GM12873 (cell line): Measurements from ENCODE around the gene MS4A15.
A peak's percentile ranks its signal among the peaks of the same experiment; 100 is the strongest.

Experiments
- TF ChIP-seq, protein P1 (sequence below): IDR thresholded peaks from 2 replicates; pipeline ENCODE4 v1.5.1; 2012; ENCODE audit warnings: low read depth, mild to moderate bottlenecking, moderate library complexity, low read length, control low read depth; ENCODE audit not compliant: insufficient read depth; ENCODE audit errors: missing control alignments

The MS4A15 gene

DNA sequence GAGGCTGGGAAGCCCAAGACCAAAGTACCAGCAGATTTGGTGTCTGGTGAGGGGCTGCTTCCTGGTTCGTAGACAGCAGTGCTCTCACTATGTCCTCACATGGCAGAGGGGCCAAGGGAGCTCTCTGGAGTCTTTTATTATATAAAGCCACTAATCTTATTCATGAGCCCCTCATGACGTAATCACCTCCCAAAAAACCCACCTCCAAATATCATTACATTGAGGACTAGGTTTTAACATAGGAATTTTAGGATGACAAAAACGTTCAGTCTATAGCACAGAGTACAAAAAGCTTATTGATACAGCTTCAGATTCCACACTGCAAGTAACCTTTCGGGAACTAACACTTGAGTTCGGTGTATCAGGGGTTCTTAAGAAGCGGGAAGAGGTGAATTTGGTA, 36.2 kb upstream of the MS4A15 start:
- TF ChIP-seq, protein P1, sequence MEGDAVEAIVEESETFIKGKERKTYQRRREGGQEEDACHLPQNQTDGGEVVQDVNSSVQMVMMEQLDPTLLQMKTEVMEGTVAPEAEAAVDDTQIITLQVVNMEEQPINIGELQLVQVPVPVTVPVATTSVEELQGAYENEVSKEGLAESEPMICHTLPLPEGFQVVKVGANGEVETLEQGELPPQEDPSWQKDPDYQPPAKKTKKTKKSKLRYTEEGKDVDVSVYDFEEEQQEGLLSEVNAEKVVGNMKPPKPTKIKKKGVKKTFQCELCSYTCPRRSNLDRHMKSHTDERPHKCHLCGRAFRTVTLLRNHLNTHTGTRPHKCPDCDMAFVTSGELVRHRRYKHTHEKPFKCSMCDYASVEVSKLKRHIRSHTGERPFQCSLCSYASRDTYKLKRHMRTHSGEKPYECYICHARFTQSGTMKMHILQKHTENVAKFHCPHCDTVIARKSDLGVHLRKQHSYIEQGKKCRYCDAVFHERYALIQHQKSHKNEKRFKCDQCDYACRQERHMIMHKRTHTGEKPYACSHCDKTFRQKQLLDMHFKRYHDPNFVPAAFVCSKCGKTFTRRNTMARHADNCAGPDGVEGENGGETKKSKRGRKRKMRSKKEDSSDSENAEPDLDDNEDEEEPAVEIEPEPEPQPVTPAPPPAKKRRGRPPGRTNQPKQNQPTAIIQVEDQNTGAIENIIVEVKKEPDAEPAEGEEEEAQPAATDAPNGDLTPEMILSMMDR: no peak

DNA sequence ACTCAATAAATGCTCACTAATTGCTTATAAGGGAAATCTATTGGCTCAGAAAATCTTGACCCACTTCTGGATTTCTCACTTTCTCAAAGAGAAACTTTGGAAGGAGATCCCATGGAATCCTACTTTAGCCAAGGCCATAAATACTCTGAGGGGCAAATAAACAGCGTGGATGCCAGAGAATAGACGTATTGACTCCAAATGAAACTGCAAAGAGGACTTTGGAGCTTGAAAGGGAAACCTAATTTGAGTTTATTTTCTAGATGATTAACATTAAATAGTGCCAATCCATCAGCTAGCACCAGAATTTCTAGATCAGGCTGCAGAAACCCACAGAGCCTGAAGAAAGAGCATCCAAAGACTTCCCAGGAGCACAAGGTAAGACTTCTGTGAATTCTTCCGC, 32.2 kb upstream of the MS4A15 start, which contains the start of gene MS4A18:
MS4A18 (plus strand) TSS at position 301 of the 400 bp plus-strand sequence.
- TF ChIP-seq, protein P1: no peak

DNA sequence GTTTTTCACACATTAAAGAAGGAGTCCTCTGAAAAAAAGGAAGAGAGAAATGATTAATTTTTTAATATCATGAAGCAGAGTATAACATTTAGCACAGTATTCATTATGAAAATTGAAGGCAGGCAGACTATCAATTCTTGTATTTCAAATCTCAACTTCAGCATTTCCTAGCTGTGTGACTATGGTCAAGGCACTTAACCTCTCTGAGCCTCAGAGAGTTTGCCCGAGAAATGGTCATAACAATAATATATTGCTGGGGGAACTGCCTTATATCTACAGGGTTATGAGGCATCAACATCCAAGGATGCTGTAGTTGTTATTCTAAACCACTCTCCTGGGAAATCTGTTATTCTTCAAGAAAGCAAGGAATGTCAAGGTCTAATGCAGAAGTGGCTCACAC, 31.1 kb upstream of the MS4A15 start:
- TF ChIP-seq, protein P1: no peak

DNA sequence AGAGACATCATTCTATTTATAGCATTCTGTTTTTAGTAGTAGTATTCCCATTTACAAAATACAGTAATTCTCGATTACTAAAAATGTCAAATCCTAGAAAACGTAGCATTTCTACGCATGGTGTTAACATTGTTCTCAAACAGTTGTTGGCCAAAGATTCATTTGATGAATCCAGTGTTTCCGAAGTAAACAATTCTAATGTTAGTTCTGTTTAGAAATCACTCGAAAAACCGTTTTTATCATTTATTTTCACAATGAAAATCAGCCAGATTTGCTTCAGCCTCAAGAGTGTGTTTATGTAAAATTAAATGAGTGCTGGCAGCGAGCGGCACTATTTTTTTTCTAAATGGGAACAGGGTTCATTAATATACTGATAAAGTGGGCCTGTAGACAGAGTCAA, 25.1 kb upstream of the MS4A15 start:
- TF ChIP-seq, protein P1: no peak

DNA sequence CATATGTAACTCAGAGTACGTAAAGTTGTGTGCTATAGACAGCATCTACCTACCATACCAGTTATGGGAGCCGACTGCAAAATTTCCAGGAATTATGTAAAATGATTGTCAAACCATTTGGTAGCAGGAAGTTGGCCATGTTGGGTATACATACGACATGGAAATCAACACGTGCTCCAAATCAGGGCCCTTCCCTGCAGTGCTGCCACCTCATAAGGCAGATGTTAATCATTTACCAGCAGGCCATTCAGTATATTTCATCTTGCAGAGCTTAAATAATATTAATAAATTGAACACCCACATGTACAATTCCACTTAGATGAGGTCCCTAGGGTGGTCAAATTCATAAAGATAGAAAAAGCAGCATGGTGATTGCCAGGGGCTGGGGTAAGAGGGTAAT, 22.4 kb upstream of the MS4A15 start:
- TF ChIP-seq, protein P1: no peak

DNA sequence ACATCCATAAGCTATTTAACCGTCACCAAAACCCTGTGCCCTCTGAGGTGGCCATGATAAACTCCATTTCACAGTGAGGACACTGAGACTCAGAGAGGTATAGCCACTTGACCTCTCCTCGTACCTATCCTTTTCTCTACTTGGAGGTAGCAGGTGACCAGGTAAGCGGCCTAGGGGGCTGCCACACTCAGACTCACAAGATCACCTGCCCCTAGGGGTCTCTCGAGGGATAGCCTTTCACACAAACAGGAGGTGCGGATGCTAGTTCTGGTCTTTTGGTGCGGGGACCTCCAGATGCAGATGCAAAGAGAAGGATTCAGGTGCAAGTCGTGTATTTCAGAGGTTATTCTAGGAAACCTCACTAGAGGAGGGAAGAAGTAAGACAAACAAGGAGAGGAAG, 17.6 kb upstream of the MS4A15 start:
- TF ChIP-seq, protein P1: peak; percentile 36

DNA sequence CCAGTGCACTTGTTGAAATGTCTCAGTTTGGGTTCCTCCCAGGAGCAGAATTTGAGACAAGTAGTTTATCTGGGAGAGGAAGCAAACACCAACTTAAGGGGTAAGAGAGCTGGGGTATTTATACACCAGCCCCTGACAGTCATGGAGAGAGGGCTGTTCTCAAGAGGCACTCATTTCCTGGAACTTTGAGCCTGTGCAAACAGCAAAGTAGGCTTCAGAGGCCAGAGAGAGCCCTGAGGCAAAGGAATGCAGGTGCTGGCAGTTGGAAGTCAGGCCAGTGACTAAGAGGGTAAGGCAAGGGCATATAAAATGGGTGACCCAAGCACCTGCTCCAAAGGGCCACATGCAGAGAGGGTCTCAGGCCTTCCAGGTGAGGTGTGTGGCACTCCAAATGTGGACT, 16.1 kb upstream of the MS4A15 start:
- TF ChIP-seq, protein P1: no peak
